Suprapubic skin (tissue), 3 donors: ENCODE data around the gene BRIP1.
"Not testable (repeated sequence)": the region's sequence is repeated elsewhere in the genome, so short reads cannot be mapped to it uniquely, and the experiment has no call there.

Source experiments
- CTCF ChIP-seq, 2 donors: fragments of 200-600 bp in 1 of 2; fragments of 450-650 bp in 1 of 2; sonication (generic) in 1 of 2; IDR thresholded peaks; one replicate each; pipeline ENCODE4 v1.5.1; 2016 to 2019; ENCODE audit warnings: antibody characterized with exemption in 2 of 2, mild to moderate bottlenecking in 1 of 2, moderate library complexity in 1 of 2
- EP300 ChIP-seq: sonication (generic); formaldehyde crosslinking; IDR thresholded peaks from one replicate; pipeline ENCODE4 v1.6.1; 2017; ENCODE audit warnings: antibody characterized with exemption
- POLR2A ChIP-seq, 2 donors: fragments of 450-650 bp; IDR thresholded peaks; one replicate each; pipeline ENCODE4 v1.6.1; 2017; ENCODE audit warnings: antibody characterized with exemption in 2 of 2, mild to moderate bottlenecking in 2 of 2, moderate library complexity in 2 of 2

GRCh38 chr17:61826198-61826597 is 37.1 kb downstream of the BRIP1 start:
- TF ChIP-seq POLR2A (IDR thresholded peaks at IDR 0.05); CTCF (IDR thresholded peaks at IDR 0.05); EP300: not testable (repeated sequence)
